Choroid plexus epithelial cell (primary cell): ENCODE results near the gene SCN9A.
A peak's percentile ranks its signal among the peaks of the same experiment; 100 is the strongest.

Experiments
- DNase-seq: peaks from one replicate; pipeline ENCODE4 v3.0.0-alpha.2; 2010; ENCODE audit warnings: low read depth
- H3K4me3 ChIP-seq: 2 replicates; pipeline ENCODE4 v1.5.1; 2011; ENCODE audit warnings: low read depth, mild to moderate bottlenecking, control low read depth, low read length, moderate library complexity
- CTCF ChIP-seq: conservative IDR thresholded peaks from 2 replicates; pipeline ENCODE4 v1.5.1; 2011; ENCODE audit warnings: low read depth, mild to moderate bottlenecking, control low read depth, inconsistent platforms, low read length, moderate library complexity

Gene SCN9A

GRCh38 chr2:166394245-166394644 lies 18.5 kb upstream of the SCN9A start:
- H3K4me3 ChIP-seq: no peak overlapping the region
- no peak for DNase-seq
- TF ChIP-seq CTCF: no peak

GRCh38 chr2:166393008-166393407 lies 17.3 kb upstream of the SCN9A start:
- H3K4me3 ChIP-seq: no peak overlapping the region
- TF ChIP-seq CTCF: no peak
- DNase-seq: no peak

- no peak overlapping the region for H3K4me3 ChIP-seq
- TF ChIP-seq CTCF: no peak
- no peak for DNase-seq
Measured at GRCh38 chr2:166388481-166389070, 12.8 kb upstream of the SCN9A start.

GRCh38 chr2:166385313-166385712 lies 9.6 kb upstream of the SCN9A start:
- no peak for DNase-seq
- no peak for TF ChIP-seq CTCF
- no peak overlapping the region for H3K4me3 ChIP-seq

GRCh38 chr2:166384774-166385173 lies 9.0 kb upstream of the SCN9A start:
- DNase-seq: peak; percentile 55
- H3K4me3 ChIP-seq: no peak overlapping the region
- TF ChIP-seq CTCF: peak; percentile 43

GRCh38 chr2:166382448-166382847 lies 6.7 kb upstream of the SCN9A start:
- no peak overlapping the region for H3K4me3 ChIP-seq
- peak; percentile 30 for DNase-seq
- no peak for TF ChIP-seq CTCF

- H3K4me3 ChIP-seq: no peak overlapping the region
- TF ChIP-seq CTCF: no peak
- DNase-seq: no peak
Measured at GRCh38 chr2:166380615-166381014, 4.9 kb upstream of the SCN9A start.
